GM19238 (cell line): ENCODE data around the gene HLA-DRA.

Experiments
- DNase-seq: peaks from one replicate; pipeline ENCODE4 v3.0.0; 2011; ENCODE audit warnings: low spot score; ENCODE audit not compliant: insufficient read length

Gene HLA-DRA

GRCh38 chr6:32473376-32474348 lies 34.0 kb downstream of the HLA-DRA start:
- peak; percentile 20 for DNase-seq

DNA sequence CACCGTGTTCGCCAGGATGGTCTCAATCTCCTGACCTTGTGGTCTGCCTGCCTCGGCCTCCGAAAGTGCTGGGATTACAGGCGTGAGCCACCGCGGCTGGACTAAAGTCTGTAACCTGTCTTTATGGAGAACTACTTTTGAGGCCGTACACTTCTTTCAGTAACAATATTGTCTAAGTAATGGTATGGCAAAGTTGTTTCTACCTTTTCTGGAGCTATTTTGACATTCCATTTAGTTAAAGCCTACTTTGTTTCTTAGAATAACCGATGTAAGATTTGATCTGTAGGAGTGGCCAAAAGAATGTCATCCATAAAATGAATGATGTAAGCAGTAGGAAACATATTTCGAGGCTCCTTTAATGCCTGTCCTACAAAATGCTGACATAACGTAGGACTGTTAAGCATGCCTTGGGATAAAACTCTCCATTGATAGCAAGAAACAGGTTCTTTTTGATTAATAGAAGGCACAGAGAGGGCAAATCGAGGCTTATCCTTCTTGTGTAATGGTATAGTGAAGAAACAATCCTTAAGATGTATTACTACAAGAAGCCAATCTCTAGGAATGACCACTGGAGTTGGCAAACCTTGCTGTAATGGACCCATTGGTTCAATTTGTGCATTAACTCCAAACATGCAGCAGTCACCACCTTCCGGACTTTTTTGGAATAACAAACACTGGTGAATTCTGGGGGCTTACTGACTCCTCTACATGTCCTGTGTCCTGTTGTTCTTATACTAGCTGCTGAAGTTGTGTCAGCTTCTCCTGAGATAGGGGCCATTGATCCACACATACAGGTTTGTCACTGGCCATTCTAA lies 35.9 kb downstream of the HLA-DRA start:
- DNase-seq: no peak

DNA sequence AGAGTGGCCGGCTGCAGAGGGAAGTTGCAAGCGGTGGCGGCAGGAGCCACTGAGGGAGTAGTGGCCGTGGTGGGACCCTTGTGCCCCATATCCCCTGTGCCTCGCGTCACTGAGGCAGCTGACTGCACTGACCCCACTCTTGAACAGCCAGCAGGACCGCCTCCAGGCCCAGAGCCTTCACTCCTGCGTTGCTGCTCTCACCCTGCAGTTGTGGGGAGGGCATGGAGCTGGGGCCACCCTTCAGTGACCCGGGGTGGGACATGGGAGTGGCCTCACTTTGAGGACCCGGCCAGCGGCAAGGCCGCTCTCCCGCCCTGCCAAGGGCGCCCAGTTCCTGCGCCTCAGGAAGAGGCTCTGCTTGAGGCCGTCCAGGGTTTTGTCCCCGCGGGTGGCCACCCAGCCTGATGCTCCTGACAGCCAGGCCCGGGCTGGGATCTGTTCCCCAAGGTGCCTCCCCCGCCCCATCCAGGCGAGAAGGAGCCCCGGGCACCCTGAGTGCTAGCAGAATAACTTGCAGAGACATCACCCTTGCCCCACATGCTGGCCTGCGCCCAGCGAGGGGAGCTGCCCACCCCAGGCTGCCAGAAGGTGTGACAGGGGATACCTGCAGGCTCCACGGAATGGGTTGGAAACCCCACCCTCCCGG lies 44.4 kb downstream of the HLA-DRA start:
- DNase-seq: no peak

GRCh38 chr6:32484614-32484998 lies 44.9 kb downstream of the HLA-DRA start:
- DNase-seq: no peak

DNA sequence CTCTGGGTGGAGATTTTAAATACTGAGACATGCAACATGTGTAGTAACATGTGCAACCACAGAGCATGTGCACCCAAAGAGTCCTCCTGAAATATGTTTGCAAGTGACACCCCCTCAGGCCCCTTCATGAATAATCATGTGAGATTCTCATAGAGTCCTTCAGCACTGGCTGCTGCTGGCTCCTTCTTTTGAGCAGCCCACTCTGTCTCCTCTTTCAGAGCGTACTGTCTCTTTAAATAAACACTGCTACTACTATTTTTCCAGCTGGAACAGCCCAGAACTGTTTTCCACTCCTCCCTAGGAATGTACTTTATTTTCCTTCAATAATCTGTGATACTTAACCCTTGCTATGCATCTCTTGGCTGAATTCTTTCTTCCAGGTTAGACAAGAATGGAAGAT lies 48.4 kb downstream of the HLA-DRA start:
- no peak for DNase-seq

- no peak for DNase-seq
Measured at GRCh38 chr6:32491700-32492099, 52.0 kb downstream of the HLA-DRA start.

DNA sequence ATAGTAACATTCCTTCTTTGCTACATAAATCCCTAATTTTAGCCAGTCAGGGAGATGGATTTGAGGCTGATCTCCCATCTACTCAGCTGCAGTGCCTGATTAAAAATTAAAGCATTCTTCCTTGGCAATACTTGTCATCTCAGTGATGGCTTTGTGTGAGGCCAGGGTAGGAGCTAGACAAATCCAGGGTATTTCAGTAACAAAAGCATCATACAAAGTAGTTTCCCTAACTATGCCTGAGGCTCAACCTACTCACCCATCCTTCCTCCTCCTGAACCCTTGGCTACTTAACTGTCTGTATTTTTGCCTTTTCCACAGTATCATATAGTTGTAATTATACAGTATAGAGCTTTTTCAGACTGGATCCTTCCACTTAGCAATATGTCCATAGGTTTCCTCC lies 52.7 kb downstream of the HLA-DRA start:
- DNase-seq: no peak
